NT2/D1 (cell line): ENCODE results near the gene PRDM11.

Experiments
- DNase-seq: peaks from one replicate; pipeline ENCODE4 v3.0.0-alpha.2; 2011; ENCODE audit warnings: low read depth, low spot score
- H3K27me3 ChIP-seq: 2 replicates; pipeline ENCODE4 v1.6.0; 2011; ENCODE audit warnings: mild to moderate bottlenecking; ENCODE audit not compliant: insufficient read length, insufficient read depth
- H3K36me3 ChIP-seq: 2 replicates; pipeline ENCODE4 v1.6.1; 2011; ENCODE audit warnings: mild to moderate bottlenecking, low read length, mixed read lengths; ENCODE audit not compliant: insufficient read depth, insufficient read length
- H3K4me1 ChIP-seq: 2 replicates; pipeline ENCODE4 v1.5.1; 2011; ENCODE audit not compliant: insufficient read depth, insufficient read length
- H3K4me3 ChIP-seq: 2 replicates; pipeline ENCODE4 v1.5.1; 2011; ENCODE audit warnings: low read depth; ENCODE audit not compliant: insufficient read length
- H3K9ac ChIP-seq: 2 replicates; pipeline ENCODE4 v1.6.0; 2011; ENCODE audit warnings: low read depth; ENCODE audit not compliant: insufficient read length
- H3K9me3 ChIP-seq: 2 replicates; pipeline ENCODE4 v1.5.1; 2011; ENCODE audit warnings: mild to moderate bottlenecking, low read length; ENCODE audit not compliant: insufficient read depth
- SUZ12 ChIP-seq: IDR thresholded peaks from 2 replicates; pipeline ENCODE4 v1.6.1; 2011; ENCODE audit not compliant: insufficient read length, insufficient read depth; ENCODE audit errors: extremely low read depth
- YY1 ChIP-seq: IDR thresholded peaks from 2 replicates; pipeline ENCODE4 v1.6.1; 2011; ENCODE audit not compliant: insufficient read length, insufficient read depth
- ZNF274 ChIP-seq: IDR thresholded peaks from 2 replicates; pipeline ENCODE4 v1.6.1; 2011; ENCODE audit warnings: mild to moderate bottlenecking, low read depth, low read length

The PRDM11 gene

GRCh38 chr11:45173064-45173463 is 26.6 kb downstream of the PRDM11 start:
- Histone ChIP-seq H3K9me3 (no peaks in the 10 kb centered on the region), H3K4me1 (peaks cover 2% of the 10 kb centered on the region), H3K9ac (no peak overlapping the region), H3K36me3 (no peaks in the 10 kb centered on the region), H3K4me3 (no peak overlapping the region), H3K27me3 (peaks cover 3% of the 10 kb centered on the region)
- TF ChIP-seq YY1 (no peak), ZNF274 (no peak), SUZ12 (no peak)
- no peak for DNase-seq

GRCh38 chr11:45174168-45174835 is 27.9 kb downstream of the PRDM11 start:
- Histone ChIP-seq H3K36me3 (no peaks in the 10 kb centered on the region), H3K27me3 (peaks cover 15% of the 10 kb centered on the region), H3K4me1 (peaks cover 2% of the 10 kb centered on the region), H3K9me3 (no peaks in the 10 kb centered on the region), H3K9ac (no peak overlapping the region), H3K4me3 (no peak overlapping the region)
- no peak for DNase-seq
- TF ChIP-seq SUZ12, result no peak
- no peak for TF ChIP-seq ZNF274
- no peak for TF ChIP-seq YY1

- TF ChIP-seq ZNF274, result no peak
- TF ChIP-seq SUZ12, result no peak
- TF ChIP-seq YY1, result no peak
- Histone ChIP-seq H3K9me3 (no peaks in the 10 kb centered on the region), H3K4me3 (no peak overlapping the region), H3K4me1 (peaks cover 7% of the 10 kb centered on the region), H3K9ac (no peak overlapping the region), H3K27me3 (peaks cover 22% of the 10 kb centered on the region), H3K36me3 (no peaks in the 10 kb centered on the region)
- DNase-seq, result no peak
Observed at GRCh38 chr11:45174963-45175362, 28.5 kb downstream of the PRDM11 start.

- no peaks in the 10 kb centered on the region for H3K36me3 ChIP-seq
- TF ChIP-seq SUZ12 (no peak), YY1 (no peak), ZNF274 (no peak)
- no peak overlapping the region for H3K4me3 ChIP-seq
- H3K9ac ChIP-seq, result no peak overlapping the region
- no peaks in the 10 kb centered on the region for H3K9me3 ChIP-seq
- peaks cover 27% of the 10 kb centered on the region for H3K27me3 ChIP-seq
- H3K4me1 ChIP-seq, result peaks cover 10% of the 10 kb centered on the region
- no peak for DNase-seq
Observed at GRCh38 chr11:45176996-45177395, 30.6 kb downstream of the PRDM11 start.

DNA sequence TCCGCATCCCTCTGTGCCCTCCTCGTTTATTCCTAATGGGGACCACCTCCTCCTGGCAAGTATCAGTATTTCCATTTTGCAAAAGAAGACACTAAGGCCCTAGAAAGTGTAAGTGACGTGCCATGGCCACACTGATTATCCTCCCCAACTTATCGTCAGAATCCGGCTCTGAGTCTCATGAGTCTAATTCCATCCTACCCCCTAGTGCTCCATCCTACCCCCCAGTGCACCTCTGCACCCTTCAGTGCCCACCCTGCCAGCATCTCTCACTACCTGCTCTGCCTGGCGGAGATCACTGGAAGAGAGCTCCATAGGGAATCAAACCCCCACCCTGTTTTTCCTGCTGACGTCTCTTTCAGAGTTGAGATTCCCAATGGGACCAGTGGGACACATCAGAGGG is 31.8 kb downstream of the PRDM11 start:
- no peak overlapping the region for H3K9ac ChIP-seq
- no peak for TF ChIP-seq SUZ12
- TF ChIP-seq ZNF274, result no peak
- TF ChIP-seq YY1, result no peak

DNA sequence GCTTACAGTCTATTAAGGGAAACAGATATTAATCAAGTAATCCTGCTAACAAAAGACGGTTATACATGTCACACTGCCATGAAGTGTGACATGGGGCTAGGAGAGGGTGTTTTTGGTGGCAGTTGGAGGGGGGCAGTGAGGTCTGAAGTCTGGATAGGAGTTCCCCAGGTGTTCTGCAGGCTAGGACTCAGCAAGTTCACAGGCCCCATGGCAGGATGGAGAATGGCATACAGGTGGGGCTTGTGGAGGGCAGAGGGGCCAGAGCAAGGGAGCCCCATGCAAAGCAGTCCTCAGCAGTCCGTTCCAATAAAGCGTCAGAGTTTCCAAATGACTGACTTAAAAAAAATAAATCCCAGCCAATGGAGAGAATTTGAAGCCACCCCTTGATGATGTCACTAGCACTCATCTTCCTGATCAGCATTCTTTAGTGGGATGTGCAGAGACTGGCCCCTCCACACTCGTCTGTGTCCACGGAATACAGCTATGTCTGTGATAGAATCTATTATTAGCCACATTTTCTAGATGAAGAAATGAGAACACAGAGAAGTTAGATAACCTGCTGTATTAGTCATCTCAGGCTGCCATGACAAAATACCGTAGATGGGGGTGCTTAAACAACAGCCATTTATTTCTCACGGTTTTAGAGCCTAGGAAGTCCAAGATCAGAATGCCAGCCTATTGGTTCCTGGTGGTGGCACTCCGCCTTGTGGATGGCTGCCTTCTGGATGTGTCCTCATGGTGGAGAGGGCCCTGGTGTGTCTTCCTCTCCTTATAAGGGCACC is 32.6 kb downstream of the PRDM11 start:
- TF ChIP-seq YY1 (no peak), ZNF274 (no peak), SUZ12 (no peak)
- no peak for DNase-seq
- H3K9ac ChIP-seq, result no peak overlapping the region

More for the DNA sequence above, 31.8 kb downstream of the PRDM11 start:
- Histone ChIP-seq H3K4me3 (no peak overlapping the region), H3K4me1 (peaks cover 10% of the 10 kb centered on the region), H3K9me3 (no peaks in the 10 kb centered on the region), H3K27me3 (peaks cover 27% of the 10 kb centered on the region), H3K36me3 (peaks cover 12% of the 10 kb centered on the region)
- no peak for DNase-seq

DNA sequence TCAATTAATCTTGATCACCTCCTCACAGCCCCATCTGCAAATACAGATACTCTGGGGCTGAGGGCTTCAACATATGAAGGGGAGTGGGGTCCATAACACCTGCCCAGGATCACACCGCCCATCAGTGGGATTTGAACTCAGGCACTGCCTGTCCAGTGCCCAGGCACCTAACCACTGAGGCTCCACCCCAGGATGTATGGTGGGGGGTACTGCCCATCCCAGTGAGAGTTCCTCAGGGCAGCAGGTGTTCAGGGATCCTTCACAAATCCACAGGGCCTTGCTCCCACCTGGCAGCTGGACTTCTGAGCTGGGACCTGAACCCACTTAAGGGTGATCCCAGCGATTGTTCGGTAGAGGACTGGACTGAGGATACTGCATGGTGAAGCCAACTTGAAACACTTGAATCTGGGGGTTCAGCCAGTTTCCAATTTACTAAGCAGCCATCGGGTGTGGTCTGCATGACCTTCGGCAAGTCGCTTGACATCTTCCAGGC is 33.3 kb downstream of the PRDM11 start:
- peaks cover 19% of the 10 kb centered on the region for H3K4me1 ChIP-seq
- no peak for TF ChIP-seq SUZ12
- TF ChIP-seq YY1, result no peak
- TF ChIP-seq ZNF274, result no peak
- H3K27me3 ChIP-seq, result peaks cover 27% of the 10 kb centered on the region
- H3K4me3 ChIP-seq, result peak overlapping the region; percentile 35
- no peak for DNase-seq
- H3K9me3 ChIP-seq, result no peaks in the 10 kb centered on the region
- H3K36me3 ChIP-seq, result peaks cover 23% of the 10 kb centered on the region
- H3K9ac ChIP-seq, result peak overlapping the region; percentile 66

More for the DNA sequence above, 32.6 kb downstream of the PRDM11 start:
- Histone ChIP-seq H3K4me3 (no peak overlapping the region), H3K4me1 (peaks cover 12% of the 10 kb centered on the region), H3K36me3 (peaks cover 20% of the 10 kb centered on the region), H3K27me3 (peaks cover 27% of the 10 kb centered on the region), H3K9me3 (no peaks in the 10 kb centered on the region)
